ENCODE results near the gene ELF5. TPM values are rescaled to one million over a fixed set of nuclear protein-coding genes. Genes with fewer than 3 reads are reported as not detected.

ELF5 gene
- total RNA-seq, 1 donor from 2014 or later, result 0.95 TPM

Other genes starting within 250 kb of the ELF5 start
- gene ABTB2, start 155.8 kb downstream of the ELF5 start, total RNA-seq, result 9.8 TPM
- gene CAT, start 74.9 kb downstream of the ELF5 start, total RNA-seq, result 147 TPM
- gene EHF, start 107.3 kb upstream of the ELF5 start, total RNA-seq, result 176 TPM